Mesothelial cell of epicardium (in vitro differentiated cells): Measurements from ENCODE around the gene THOP1. TPM values are rescaled to one million over a fixed set of nuclear protein-coding genes. Genes with fewer than 3 reads are reported as not detected.

Source experiments
- DNase-seq, 2 experiments: peaks; one replicate each; pipeline ENCODE4 v3.0.0; 2021; ENCODE audit warnings: low spot score in 2 of 2; ENCODE audit not compliant: unreplicated experiment in 2 of 2
- H3K27ac Mint-ChIP-seq: 2 replicates; pipeline ENCODE4 v1.8.0; 2021; ENCODE audit warnings: mixed read lengths
- H3K27me3 Mint-ChIP-seq: 2 replicates; pipeline ENCODE4 v1.8.0; 2021; ENCODE audit warnings: low read depth, mixed read lengths
- H3K36me3 Mint-ChIP-seq: 2 replicates; pipeline ENCODE4 v1.8.0; 2021; ENCODE audit warnings: mixed read lengths
- H3K4me1 Mint-ChIP-seq: 2 replicates; pipeline ENCODE4 v1.8.0; 2021; ENCODE audit warnings: mixed read lengths
- H3K4me3 Mint-ChIP-seq: 2 replicates; pipeline ENCODE4 v1.8.0; 2021; ENCODE audit warnings: mild to moderate bottlenecking, moderate library complexity, mixed read lengths
- H3K9me3 Mint-ChIP-seq: 2 replicates; pipeline ENCODE4 v1.8.0; 2021; ENCODE audit warnings: mixed read lengths
- CTCF ChIP-seq: fragments of 200-600 bp; sonication (generic); IDR thresholded peaks from one replicate; pipeline ENCODE4 v1.5.0; 2021; ENCODE audit warnings: antibody characterized with exemption; ENCODE audit not compliant: unreplicated experiment
- total RNA-seq: library from RNA; stranded (reverse); gene quantifications from 3 replicates; pipeline ENCODE4 v1.2.1, GENCODE V29; 2021

THOP1 gene
- total RNA-seq, 1 donor from 2014 or later, result 80.8 TPM

- H3K36me3 Mint-ChIP-seq, result peaks cover 68% of the 10 kb centered on the region
- TF ChIP-seq CTCF, result no peak
- H3K4me1 Mint-ChIP-seq, result no peaks in the 10 kb centered on the region
- no peaks in the 10 kb centered on the region for H3K27me3 Mint-ChIP-seq
- H3K9me3 Mint-ChIP-seq, result peaks cover 51% of the 10 kb centered on the region
- no peak for DNase-seq
- no peak overlapping the region for H3K27ac Mint-ChIP-seq
- no peak overlapping the region for H3K4me3 Mint-ChIP-seq
These were observed 63.3 kb downstream of the THOP1 start for GRCh38 chr19:2848616-2849015.

GRCh38 chr19:2850256-2850925 lies 65.1 kb downstream of the THOP1 start:
- H3K36me3 Mint-ChIP-seq, result peaks cover 79% of the 10 kb centered on the region
- H3K9me3 Mint-ChIP-seq, result peaks cover 61% of the 10 kb centered on the region
- no peak overlapping the region for H3K4me3 Mint-ChIP-seq
- H3K27me3 Mint-ChIP-seq, result no peaks in the 10 kb centered on the region
- no peak for DNase-seq
- no peaks in the 10 kb centered on the region for H3K4me1 Mint-ChIP-seq
- no peak overlapping the region for H3K27ac Mint-ChIP-seq
- no peak for TF ChIP-seq CTCF

- H3K27ac Mint-ChIP-seq, result no peak overlapping the region
- no peak overlapping the region for H3K4me3 Mint-ChIP-seq
- TF ChIP-seq CTCF, result no peak
- H3K36me3 Mint-ChIP-seq, result peaks cover 75% of the 10 kb centered on the region
- H3K9me3 Mint-ChIP-seq, result peaks cover 61% of the 10 kb centered on the region
- DNase-seq, result no peak
- H3K4me1 Mint-ChIP-seq, result no peaks in the 10 kb centered on the region
- no peaks in the 10 kb centered on the region for H3K27me3 Mint-ChIP-seq
These were observed 67.3 kb downstream of the THOP1 start for GRCh38 chr19:2852598-2852997.

GRCh38 chr19:2853015-2853606 lies 67.8 kb downstream of the THOP1 start:
- peaks cover 78% of the 10 kb centered on the region for H3K36me3 Mint-ChIP-seq
- no peak overlapping the region for H3K27ac Mint-ChIP-seq
- no peak for TF ChIP-seq CTCF
- DNase-seq, result no peak
- no peaks in the 10 kb centered on the region for H3K27me3 Mint-ChIP-seq
- H3K4me1 Mint-ChIP-seq, result no peaks in the 10 kb centered on the region
- peaks cover 61% of the 10 kb centered on the region for H3K9me3 Mint-ChIP-seq
- no peak overlapping the region for H3K4me3 Mint-ChIP-seq

GRCh38 chr19:2854849-2855248 lies 69.5 kb downstream of the THOP1 start:
- Mint-ChIP-seq H3K27me3 (no peaks in the 10 kb centered on the region), H3K4me3 (no peak overlapping the region), H3K4me1 (no peaks in the 10 kb centered on the region), H3K27ac (no peak overlapping the region), H3K36me3 (peaks cover 83% of the 10 kb centered on the region), H3K9me3 (peaks cover 67% of the 10 kb centered on the region)
- DNase-seq, result no peak
- TF ChIP-seq CTCF, result no peak
